Ovary (tissue), 3 donors: ENCODE data around the gene SHISA9.

Experiments
- CTCF ChIP-seq, 3 donors: fragments of 450-650 bp in 2 of 3; fragments of 200-600 bp in 1 of 3; IDR thresholded peaks; one replicate each; pipeline versions ENCODE4 v1.5.1 to v1.8.0; 2016 to 2022; ENCODE audit warnings: antibody characterized with exemption in 3 of 3, mild to moderate bottlenecking in 1 of 3
- EP300 ChIP-seq: sonication (generic); formaldehyde crosslinking; IDR thresholded peaks from one replicate; pipeline ENCODE4 v1.6.1; 2017; ENCODE audit warnings: antibody characterized with exemption
- donor health status: DM: no; HTN: no; CAD: no.

- no peak for TF ChIP-seq CTCF (IDR thresholded peaks at IDR 0.05)
- TF ChIP-seq EP300 = no peak
Measured at GRCh38 chr16:13146829-13147228, 245.4 kb downstream of the SHISA9 start.
